HPDE6-E6E7 (cell line): ENCODE data around the gene MTERF4.

Experiments
- DNase-seq: peaks from one replicate; pipeline ENCODE4 v3.0.0; 2011; ENCODE audit warnings: missing footprints; ENCODE audit errors: extremely low spot score

The MTERF4 gene

GRCh38 chr2:241088376-241088775, 13.7 kb downstream of the MTERF4 start:
- no peak for DNase-seq

- no peak for DNase-seq
Observed at GRCh38 chr2:241087420-241088268, 14.4 kb downstream of the MTERF4 start.

DNA sequence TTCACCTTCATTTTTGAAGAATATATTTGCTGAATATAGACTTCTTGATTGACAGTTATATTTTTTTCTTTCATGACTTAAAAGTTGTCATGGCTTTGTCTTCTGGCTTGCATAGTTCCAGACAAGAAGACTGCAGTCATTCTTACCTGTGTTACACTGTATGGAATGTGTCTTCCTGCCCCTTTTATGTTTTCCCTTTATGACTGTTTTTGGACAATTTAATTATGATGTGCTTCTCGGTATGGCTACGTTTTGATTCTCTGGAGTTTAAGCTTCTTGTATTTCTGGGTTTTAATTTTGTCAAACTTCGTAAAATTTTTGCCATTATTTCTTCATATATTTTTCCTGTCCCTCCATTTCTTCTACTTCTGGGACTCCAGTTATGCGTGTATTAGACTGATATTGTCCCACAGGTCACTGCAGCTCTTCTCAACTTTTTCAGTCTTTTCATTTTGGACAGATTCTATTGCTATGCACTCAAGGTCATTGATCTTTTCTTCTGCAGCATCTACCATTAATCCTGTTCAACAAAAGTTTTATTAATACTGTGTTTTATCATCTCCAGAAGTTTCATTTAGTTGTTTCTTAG, 17.1 kb downstream of the MTERF4 start:
- no peak for DNase-seq

- DNase-seq: no peak
Observed at GRCh38 chr2:241083091-241083415, 19.0 kb downstream of the MTERF4 start.

- DNase-seq: no peak
Observed at GRCh38 chr2:241082341-241083090, 19.6 kb downstream of the MTERF4 start.

DNA sequence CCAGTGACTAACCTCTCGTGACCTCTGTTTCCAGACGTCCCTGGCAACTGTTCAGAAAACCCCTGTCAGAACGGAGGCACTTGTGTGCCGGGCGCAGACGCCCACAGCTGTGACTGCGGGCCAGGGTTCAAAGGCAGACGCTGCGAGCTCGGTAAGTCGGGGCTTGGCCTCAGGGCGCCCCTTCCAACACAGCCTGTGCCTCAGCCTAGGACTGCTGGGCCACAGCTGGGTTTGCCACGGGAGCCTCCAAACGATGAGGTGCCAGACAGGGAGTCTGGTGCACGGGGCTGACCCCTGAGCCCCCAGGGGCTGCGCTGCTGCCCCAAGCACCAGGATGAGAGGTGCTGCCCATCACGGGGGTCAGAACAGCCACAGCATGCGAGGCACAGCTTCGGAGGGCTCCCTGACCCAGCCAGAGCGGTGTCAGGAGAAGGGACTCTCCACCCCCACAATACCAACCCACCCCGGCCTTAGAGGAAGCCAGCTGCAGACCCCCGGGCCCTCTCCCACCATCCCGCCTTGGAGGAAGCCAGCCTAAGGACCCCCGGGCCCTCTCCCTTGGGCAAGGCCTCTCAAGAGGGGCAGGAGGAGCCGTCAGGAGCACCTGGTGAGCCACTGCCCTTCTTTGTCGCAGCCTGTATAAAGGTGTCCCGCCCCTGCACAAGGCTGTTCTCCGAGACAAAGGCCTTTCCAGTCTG, 20.3 kb downstream of the MTERF4 start:
- no peak for DNase-seq

DNA sequence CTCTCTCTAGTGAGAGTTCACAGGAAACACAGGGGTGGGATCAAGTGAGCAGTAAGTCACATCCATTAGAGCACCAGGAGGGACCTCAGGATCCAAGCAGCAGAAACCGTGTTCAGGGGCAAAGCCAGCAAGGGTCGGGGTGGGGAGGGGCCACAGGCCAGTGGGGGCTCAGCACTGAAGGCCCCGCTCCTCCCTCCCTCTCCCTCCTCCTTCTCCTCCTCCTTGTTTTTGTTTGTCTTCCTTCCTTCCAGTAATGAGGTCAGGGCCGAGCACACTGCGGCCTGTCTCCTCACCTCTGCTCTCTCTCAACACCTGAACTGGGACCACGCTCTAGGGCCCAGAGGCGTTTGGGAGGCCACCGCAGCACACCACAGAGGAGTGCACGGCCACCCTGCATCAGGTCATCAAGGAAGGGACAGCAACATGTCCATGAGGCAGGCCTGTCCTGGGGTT, 20.9 kb downstream of the MTERF4 start:
- no peak for DNase-seq

DNA sequence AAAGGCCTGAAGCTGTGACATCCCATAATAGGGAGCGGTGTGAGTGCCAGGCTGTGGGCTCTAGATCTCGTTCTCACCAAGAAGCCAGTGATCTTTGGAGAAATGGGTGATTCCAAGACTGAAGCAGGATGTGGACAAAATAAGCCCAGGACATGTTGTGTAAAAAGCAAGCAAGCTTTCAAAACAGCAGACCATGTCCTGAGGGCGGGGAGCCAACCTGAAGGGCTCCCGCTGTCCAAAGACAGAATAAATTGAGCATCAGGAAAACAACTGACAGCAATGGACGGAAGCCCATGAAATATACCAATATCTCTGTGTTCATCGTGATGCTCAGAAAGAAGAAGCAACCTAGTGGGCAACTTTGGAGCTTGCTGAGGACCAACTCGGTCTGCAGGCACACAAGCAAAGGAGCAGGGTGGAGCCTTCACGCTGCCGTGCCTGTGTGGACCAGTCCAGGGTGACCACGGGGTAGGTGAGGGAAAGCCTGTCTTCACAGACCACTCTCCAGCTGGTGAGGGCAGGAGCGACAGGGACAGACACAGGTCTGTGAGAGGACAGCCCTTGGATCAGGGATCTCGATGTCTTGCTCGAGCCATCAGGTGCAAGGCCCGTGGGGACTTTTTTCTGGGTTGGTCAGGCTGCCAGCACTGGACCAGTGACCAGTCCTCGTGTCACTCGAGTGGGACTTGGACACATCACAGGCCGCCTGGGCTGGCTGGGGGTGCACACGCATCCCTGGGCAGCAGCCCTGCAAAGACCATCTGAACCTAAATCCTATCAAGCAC, 21.5 kb downstream of the MTERF4 start:
- DNase-seq: no peak

DNA sequence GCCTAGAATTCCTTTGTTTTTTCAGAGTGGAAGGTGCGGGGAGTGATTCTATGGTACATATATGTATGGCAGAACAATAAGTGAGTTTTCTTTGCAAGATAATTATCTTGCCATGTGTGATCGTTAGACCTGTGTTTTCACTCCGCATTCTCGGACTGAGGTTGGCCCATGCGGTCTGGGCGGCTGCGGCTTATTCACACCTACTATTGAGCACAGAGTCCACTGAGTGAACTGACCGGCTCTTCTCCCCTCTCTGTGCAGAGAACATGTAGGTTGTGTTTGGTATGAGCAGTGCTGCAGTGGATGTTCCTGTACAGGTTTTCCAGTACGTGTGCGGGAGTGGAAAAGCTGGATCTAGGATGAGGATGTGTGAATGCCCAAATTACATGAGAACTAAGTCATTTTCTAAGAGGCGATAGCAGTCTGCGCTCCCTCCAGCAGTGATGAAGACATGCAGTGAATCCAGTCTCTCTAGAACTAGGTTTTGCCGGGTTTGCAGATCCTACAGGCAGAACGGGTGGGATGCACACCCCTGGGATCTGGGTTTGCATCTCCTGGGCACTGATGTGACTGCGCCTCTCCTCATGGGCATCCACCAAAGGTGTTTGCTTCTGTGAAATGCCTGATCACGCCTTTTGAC, 27.1 kb downstream of the MTERF4 start:
- no peak for DNase-seq

- no peak for DNase-seq
Observed at GRCh38 chr2:241074065-241074818, 27.8 kb downstream of the MTERF4 start.

DNA sequence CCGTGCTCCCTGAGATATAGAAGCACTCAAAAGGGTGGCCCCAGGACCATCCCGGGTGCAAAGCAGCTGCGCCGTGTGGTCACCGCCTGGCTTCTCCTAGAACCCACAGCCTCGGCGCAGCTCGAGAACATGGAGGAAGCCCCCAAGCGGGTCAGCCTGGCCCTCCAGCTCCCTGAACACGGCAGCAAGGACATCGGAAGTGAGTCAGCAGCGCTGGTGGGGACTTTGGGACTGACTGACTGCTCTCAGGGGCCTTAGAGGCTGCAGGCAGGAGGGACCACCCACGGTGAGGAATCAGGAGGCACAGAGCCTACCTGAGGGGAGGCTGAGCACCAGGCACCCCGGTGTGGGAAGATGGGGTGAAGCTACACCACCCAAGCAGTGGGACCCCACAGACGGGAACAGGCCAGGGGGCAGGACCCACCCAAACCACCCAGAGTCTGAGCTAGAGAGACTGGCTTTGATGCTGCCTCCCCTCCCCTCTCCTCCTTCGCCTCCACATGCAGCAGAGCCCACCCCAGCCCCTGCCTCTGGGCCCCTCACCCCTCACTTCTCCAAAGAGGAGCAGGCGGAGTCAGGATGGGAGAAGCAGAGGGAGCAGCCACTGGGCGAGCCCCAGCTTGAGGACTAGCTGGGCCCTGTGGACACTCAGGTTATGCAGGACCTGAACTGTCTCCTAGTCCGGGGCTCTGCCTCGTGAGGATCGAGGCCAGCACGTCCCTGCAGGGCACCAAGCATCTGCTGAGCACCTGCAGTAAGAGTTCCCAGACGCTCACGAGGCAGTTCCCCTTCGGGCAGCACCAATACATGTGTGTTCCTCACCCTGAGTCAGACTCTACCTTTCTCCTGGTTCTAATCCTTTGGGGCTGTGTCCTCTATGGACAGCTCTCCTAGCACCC, 28.7 kb downstream of the MTERF4 start:
- no peak for DNase-seq

- DNase-seq: no peak
Observed at GRCh38 chr2:241072553-241073165, 29.4 kb downstream of the MTERF4 start.

GRCh38 chr2:241072151-241072550, 29.9 kb downstream of the MTERF4 start:
- no peak for DNase-seq

GRCh38 chr2:241071677-241072111, 30.4 kb downstream of the MTERF4 start:
- no peak for DNase-seq

DNA sequence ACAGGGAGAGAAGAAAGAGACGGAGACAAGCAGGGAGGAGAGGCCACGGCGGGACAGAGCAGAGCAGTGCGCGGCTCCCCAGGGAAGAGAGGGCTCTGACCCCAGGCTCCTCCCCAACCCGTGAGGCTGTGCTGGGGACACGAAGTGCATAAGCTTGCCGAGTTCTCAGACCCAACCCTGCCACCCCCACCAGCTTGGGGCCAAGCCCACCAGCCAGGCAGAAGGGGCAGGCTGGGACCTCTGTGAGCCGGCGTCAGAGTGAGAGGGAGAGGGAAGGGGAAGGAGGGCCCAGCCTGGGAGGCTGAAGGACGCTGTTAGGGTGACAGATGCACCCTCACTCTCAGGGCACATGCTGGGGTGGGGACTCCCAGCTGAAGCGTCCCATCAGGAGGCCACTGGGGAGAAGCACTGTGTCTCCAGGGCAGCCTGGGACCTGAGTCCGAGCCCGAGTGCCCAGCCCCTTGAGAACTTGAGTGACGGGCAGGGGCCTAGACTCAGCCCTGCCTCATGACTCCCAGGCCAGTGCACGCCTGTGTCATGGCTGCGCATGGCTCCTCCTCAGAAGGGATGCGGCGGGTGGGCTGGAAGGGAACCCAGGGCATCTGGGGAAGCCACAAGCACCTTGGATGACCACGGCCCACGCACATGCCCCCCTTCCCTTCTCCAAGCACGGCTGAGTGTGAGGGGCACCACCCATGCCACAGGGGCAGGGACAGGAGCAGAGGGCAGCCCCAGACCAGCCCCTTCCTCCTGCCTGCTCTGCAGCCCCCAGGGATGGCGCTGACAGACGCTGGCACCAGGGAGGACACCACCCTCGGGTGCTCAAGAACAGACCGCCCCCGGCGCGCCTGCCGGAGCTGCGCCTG, 31.0 kb downstream of the MTERF4 start:
- DNase-seq: no peak

GRCh38 chr2:241070361-241070760, 31.7 kb downstream of the MTERF4 start:
- DNase-seq: no peak

GRCh38 chr2:241069821-241070281, 32.2 kb downstream of the MTERF4 start:
- DNase-seq: no peak
